ENCODE data around the gene KLHL24.
"Not testable (repeated sequence)": the region's sequence is repeated elsewhere in the genome, so short reads cannot be mapped to it uniquely, and the experiment has no call there.

Gene KLHL24

GRCh38 chr3:183632725-183633124 is 2.7 kb upstream of the KLHL24 start:
- in situ Hi-C loops (cut with MboI; ENCODE audit: low pct_unique_long_range_greater_than_20kb, low sequenced_read_pairs); DNase-seq: not testable (repeated sequence)

- in situ Hi-C loops (cut with MboI; ENCODE audit: low pct_unique_long_range_greater_than_20kb, low sequenced_read_pairs): no loop called here
- no peak for DNase-seq
Observed at GRCh38 chr3:183634707-183635106, 716 bp upstream of the KLHL24 start.

GRCh38 chr3:183635107-183635430 is 354 bp upstream of the KLHL24 start:
- DNase-seq: no peak
- in situ Hi-C loops (cut with MboI; ENCODE audit: low pct_unique_long_range_greater_than_20kb, low sequenced_read_pairs): no loop called here

GRCh38 chr3:183636221-183637105 is 1.0 kb downstream of the KLHL24 start:
- in situ Hi-C loops (cut with MboI; ENCODE audit: low pct_unique_long_range_greater_than_20kb, low sequenced_read_pairs): no loop called here

GRCh38 chr3:183637106-183637486 is 1.7 kb downstream of the KLHL24 start:
- no peak for DNase-seq
- in situ Hi-C loops (cut with MboI; ENCODE audit: low pct_unique_long_range_greater_than_20kb, low sequenced_read_pairs): no loop called here

More at GRCh38 chr3:183636221-183637105, 1.0 kb downstream of the KLHL24 start:
- peak; percentile 97 for DNase-seq

- in situ Hi-C loops (cut with MboI; ENCODE audit: low pct_unique_long_range_greater_than_20kb, low sequenced_read_pairs); DNase-seq: not testable (repeated sequence)
Observed at GRCh38 chr3:183637633-183638032, 2.2 kb downstream of the KLHL24 start.

GRCh38 chr3:183638101-183638852 is 2.9 kb downstream of the KLHL24 start:
- no peak for DNase-seq
- in situ Hi-C loops (cut with MboI; ENCODE audit: low pct_unique_long_range_greater_than_20kb, low sequenced_read_pairs): no loop called here

GRCh38 chr3:183640635-183641034 is 5.2 kb downstream of the KLHL24 start:
- DNase-seq; in situ Hi-C loops (cut with MboI; ENCODE audit: low pct_unique_long_range_greater_than_20kb, low sequenced_read_pairs): not testable (repeated sequence)

- in situ Hi-C loops (cut with MboI; ENCODE audit: low pct_unique_long_range_greater_than_20kb, low sequenced_read_pairs): no loop called here
- no peak for DNase-seq
Observed at GRCh38 chr3:183641882-183642281, 6.5 kb downstream of the KLHL24 start.

- DNase-seq: no peak
- in situ Hi-C loops (cut with MboI; ENCODE audit: low pct_unique_long_range_greater_than_20kb, low sequenced_read_pairs): no loop called here
Observed at GRCh38 chr3:183644244-183644643, 8.8 kb downstream of the KLHL24 start.

GRCh38 chr3:183645254-183645653 is 9.8 kb downstream of the KLHL24 start:
- in situ Hi-C loops (cut with MboI; ENCODE audit: low pct_unique_long_range_greater_than_20kb, low sequenced_read_pairs): no loop called here
- no peak for DNase-seq

- no peak for DNase-seq
- in situ Hi-C loops (cut with MboI; ENCODE audit: low pct_unique_long_range_greater_than_20kb, low sequenced_read_pairs): no loop called here
Observed at GRCh38 chr3:183650554-183650953, 15.1 kb downstream of the KLHL24 start.

- in situ Hi-C loops (cut with MboI; ENCODE audit: low pct_unique_long_range_greater_than_20kb, low sequenced_read_pairs): no loop called here
- DNase-seq: peak; percentile 62
Observed at GRCh38 chr3:183653209-183654064, 18.0 kb downstream of the KLHL24 start.

GRCh38 chr3:183654727-183655126 is 19.3 kb downstream of the KLHL24 start:
- in situ Hi-C loops (cut with MboI; ENCODE audit: low pct_unique_long_range_greater_than_20kb, low sequenced_read_pairs): no loop called here
- DNase-seq: no peak

- in situ Hi-C loops (cut with MboI; ENCODE audit: low pct_unique_long_range_greater_than_20kb, low sequenced_read_pairs): no loop called here
- no peak for DNase-seq
Observed at GRCh38 chr3:183662099-183662498, 26.7 kb downstream of the KLHL24 start.

- DNase-seq: no peak
- in situ Hi-C loops (cut with MboI; ENCODE audit: low pct_unique_long_range_greater_than_20kb, low sequenced_read_pairs): no loop called here
Observed at GRCh38 chr3:183664913-183665381, 29.5 kb downstream of the KLHL24 start.

- in situ Hi-C loops (cut with MboI; ENCODE audit: low pct_unique_long_range_greater_than_20kb, low sequenced_read_pairs): no loop called here
- DNase-seq: no peak
Observed at GRCh38 chr3:183680061-183680460, 44.6 kb downstream of the KLHL24 start.

- no peak for DNase-seq
- in situ Hi-C loops (cut with MboI; ENCODE audit: low pct_unique_long_range_greater_than_20kb, low sequenced_read_pairs): no loop called here
Observed at GRCh38 chr3:183687705-183688104, 52.3 kb downstream of the KLHL24 start.

- DNase-seq: no peak
- in situ Hi-C loops (cut with MboI; ENCODE audit: low pct_unique_long_range_greater_than_20kb, low sequenced_read_pairs): no loop called here
Observed at GRCh38 chr3:183688874-183689273, 53.5 kb downstream of the KLHL24 start.
